KMS-11 (cell line): ENCODE results near the gene HSPA12A.

Experiments used
- H2AFZ ChIP-seq: fragments of 200-600 bp; sonication (generic); 2 replicates; pipeline ENCODE4 v1.6.1; 2016; ENCODE audit warnings: antibody characterized with exemption, mixed run types, low read depth
- H3K27ac ChIP-seq: fragments of 200-600 bp; sonication (generic); 2 replicates; pipeline ENCODE4 v1.6.1; 2016; ENCODE audit warnings: mild to moderate bottlenecking, mixed run types
- H3K27me3 ChIP-seq: fragments of 200-600 bp; sonication (generic); 2 replicates; pipeline ENCODE4 v1.6.1; 2017; ENCODE audit warnings: mild to moderate bottlenecking, low read depth, mixed run types, moderate library complexity; ENCODE audit not compliant: insufficient read depth
- H3K36me3 ChIP-seq: fragments of 200-600 bp; sonication (generic); 2 replicates; pipeline ENCODE4 v1.6.1; 2017; ENCODE audit warnings: mild to moderate bottlenecking, mixed run types; ENCODE audit not compliant: insufficient read depth
- H3K4me1 ChIP-seq: fragments of 200-600 bp; sonication (generic); 2 replicates; pipeline ENCODE4 v1.6.1; 2016; ENCODE audit warnings: mild to moderate bottlenecking, low read depth, mixed run types; ENCODE audit not compliant: poor library complexity, severe bottlenecking
- H3K4me2 ChIP-seq: fragments of 200-600 bp; sonication (generic); 2 replicates; pipeline ENCODE4 v1.7.0; 2016; ENCODE audit warnings: mild to moderate bottlenecking, mixed run types
- H3K4me3 ChIP-seq: fragments of 200-600 bp; sonication (generic); IDR thresholded peaks from 2 replicates; pipeline ENCODE4 v1.6.1; 2017; ENCODE audit warnings: low read depth, low read length, mixed read lengths; ENCODE audit not compliant: insufficient read depth
- H3K79me2 ChIP-seq: fragments of 200-600 bp; sonication (generic); 2 replicates; pipeline ENCODE4 v1.6.1; 2016; ENCODE audit warnings: low read depth, mixed run types; ENCODE audit not compliant: insufficient read depth
- H3K9ac ChIP-seq: fragments of 200-600 bp; sonication (generic); 2 replicates; pipeline ENCODE4 v1.6.1; 2016; ENCODE audit warnings: mild to moderate bottlenecking, mixed run types
- H4K20me1 ChIP-seq: fragments of 200-600 bp; sonication (generic); 2 replicates; pipeline ENCODE4 v1.6.1; 2016; ENCODE audit warnings: mild to moderate bottlenecking, mixed run types; ENCODE audit not compliant: insufficient read depth
- CTCF ChIP-seq: fragments of 200-600 bp; sonication (generic); conservative IDR thresholded peaks from 2 replicates; pipeline ENCODE4 v1.6.1; 2017; ENCODE audit warnings: low read depth, mild to moderate bottlenecking, antibody characterized with exemption, low read length, moderate library complexity, mixed read lengths

HSPA12A gene

GRCh38 chr10:116667484-116667883 lies 74.9 kb downstream of the HSPA12A start:
- Histone ChIP-seq H3K9ac (no peak overlapping the region), H3K4me3 (no peak overlapping the region), H3K27ac (no peak overlapping the region), H3K36me3 (no peaks in the 10 kb centered on the region), H3K27me3 (no peaks in the 10 kb centered on the region), H2AFZ (no peak overlapping the region), H3K79me2 (no peaks in the 10 kb centered on the region), H3K4me2 (no peak overlapping the region), H4K20me1 (no peaks in the 10 kb centered on the region), H3K4me1 (no peaks in the 10 kb centered on the region)
- no peak for TF ChIP-seq CTCF

- Histone ChIP-seq H3K36me3 (no peaks in the 10 kb centered on the region), H4K20me1 (no peaks in the 10 kb centered on the region), H3K4me2 (no peak overlapping the region), H3K4me1 (no peaks in the 10 kb centered on the region), H3K27me3 (no peaks in the 10 kb centered on the region), H2AFZ (no peak overlapping the region), H3K4me3 (no peak overlapping the region), H3K79me2 (no peaks in the 10 kb centered on the region), H3K9ac (no peak overlapping the region), H3K27ac (no peak overlapping the region)
- no peak for TF ChIP-seq CTCF
Observed at GRCh38 chr10:116665541-116666125, 76.7 kb downstream of the HSPA12A start.

GRCh38 chr10:116664631-116665030 lies 77.7 kb downstream of the HSPA12A start:
- Histone ChIP-seq H3K79me2 (no peaks in the 10 kb centered on the region), H3K9ac (no peak overlapping the region), H4K20me1 (no peaks in the 10 kb centered on the region), H3K4me3 (no peak overlapping the region), H3K27ac (no peak overlapping the region), H2AFZ (no peak overlapping the region), H3K36me3 (no peaks in the 10 kb centered on the region), H3K4me2 (no peak overlapping the region), H3K27me3 (no peaks in the 10 kb centered on the region), H3K4me1 (no peaks in the 10 kb centered on the region)
- TF ChIP-seq CTCF = no peak

- H3K27ac ChIP-seq = no peak overlapping the region
- no peaks in the 10 kb centered on the region for H3K36me3 ChIP-seq
- H3K79me2 ChIP-seq = no peaks in the 10 kb centered on the region
- H3K4me3 ChIP-seq = no peak overlapping the region
- H4K20me1 ChIP-seq = no peaks in the 10 kb centered on the region
- H3K9ac ChIP-seq = no peak overlapping the region
- H3K4me1 ChIP-seq = no peaks in the 10 kb centered on the region
- H3K27me3 ChIP-seq = no peaks in the 10 kb centered on the region
- H3K4me2 ChIP-seq = no peak overlapping the region
- no peak overlapping the region for H2AFZ ChIP-seq
- TF ChIP-seq CTCF = no peak
Observed at GRCh38 chr10:116663342-116663741, 79.0 kb downstream of the HSPA12A start.
